ENCODE measurements around the gene PTPRE.

DNA sequence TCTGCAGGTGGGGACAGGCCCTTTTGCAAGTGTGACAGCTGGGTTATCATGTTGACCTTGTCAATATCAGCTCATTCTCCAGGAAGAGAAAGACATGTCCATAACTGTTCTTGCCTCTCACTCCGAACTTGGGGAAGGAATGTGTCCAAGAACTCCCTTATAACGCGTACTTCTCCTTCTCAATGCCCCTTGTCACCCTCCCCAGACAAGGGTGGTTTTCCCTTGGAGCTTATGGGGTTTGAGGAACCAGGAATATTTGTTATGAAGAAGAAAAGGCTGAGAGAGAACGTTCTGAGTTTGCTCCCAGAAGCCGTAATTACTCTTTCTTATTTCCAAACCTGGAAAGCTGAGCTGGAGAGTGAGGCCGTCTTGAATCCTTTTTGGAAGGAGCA is 141.9 kb downstream of the PTPRE start:
- TF ChIP-seq, protein P1, sequence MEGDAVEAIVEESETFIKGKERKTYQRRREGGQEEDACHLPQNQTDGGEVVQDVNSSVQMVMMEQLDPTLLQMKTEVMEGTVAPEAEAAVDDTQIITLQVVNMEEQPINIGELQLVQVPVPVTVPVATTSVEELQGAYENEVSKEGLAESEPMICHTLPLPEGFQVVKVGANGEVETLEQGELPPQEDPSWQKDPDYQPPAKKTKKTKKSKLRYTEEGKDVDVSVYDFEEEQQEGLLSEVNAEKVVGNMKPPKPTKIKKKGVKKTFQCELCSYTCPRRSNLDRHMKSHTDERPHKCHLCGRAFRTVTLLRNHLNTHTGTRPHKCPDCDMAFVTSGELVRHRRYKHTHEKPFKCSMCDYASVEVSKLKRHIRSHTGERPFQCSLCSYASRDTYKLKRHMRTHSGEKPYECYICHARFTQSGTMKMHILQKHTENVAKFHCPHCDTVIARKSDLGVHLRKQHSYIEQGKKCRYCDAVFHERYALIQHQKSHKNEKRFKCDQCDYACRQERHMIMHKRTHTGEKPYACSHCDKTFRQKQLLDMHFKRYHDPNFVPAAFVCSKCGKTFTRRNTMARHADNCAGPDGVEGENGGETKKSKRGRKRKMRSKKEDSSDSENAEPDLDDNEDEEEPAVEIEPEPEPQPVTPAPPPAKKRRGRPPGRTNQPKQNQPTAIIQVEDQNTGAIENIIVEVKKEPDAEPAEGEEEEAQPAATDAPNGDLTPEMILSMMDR (conservative IDR thresholded peaks at IDR 0.05): no peak
- TF ChIP-seq ZFX (IDR thresholded peaks at IDR 0.05): no peak

Measured in C4-2B (cell line).